ENCODE data around the gene GLYR1. TPM values are rescaled to one million over a fixed set of nuclear protein-coding genes. Genes with fewer than 3 reads are reported as not detected.

The GLYR1 gene
- total and polyA plus RNA-seq, 2 donors (not counting 3 experiments of a cell fraction or from before 2014, with no cell fraction given): 47.9 to 107 TPM

DNA sequence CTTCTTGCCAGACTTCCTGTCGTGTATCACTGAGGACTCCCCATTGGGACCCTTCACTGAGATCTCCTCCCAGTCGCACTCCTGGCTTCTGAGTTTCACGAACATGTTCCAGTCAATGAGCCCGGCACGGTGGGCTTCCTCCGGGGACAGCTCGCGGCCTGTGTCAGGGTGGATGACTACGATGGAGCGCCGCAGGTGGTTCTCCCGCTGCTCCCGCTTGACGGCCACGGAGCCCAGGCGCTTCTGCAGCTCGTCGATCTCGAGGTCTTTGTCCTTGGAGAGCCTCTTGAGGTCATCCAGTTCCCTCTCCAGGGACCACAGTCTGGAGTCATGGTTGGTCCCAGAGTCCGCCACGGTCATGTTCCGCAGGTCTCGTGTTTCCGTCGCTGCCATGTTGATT is 36.4 kb upstream of the GLYR1 start:
- H3K79me2 ChIP-seq (ENCODE audit: control insufficient read depth, insufficient read depth, low read length): no peaks in the 10 kb centered on the region
- DNase-seq (ENCODE audit: low read depth, low spot score) (no peak), FAIRE-seq (no peak)
- ChIA-PET CTCF (interaction anchor here (1.2 kb wide), 1 partner anchor 10 kb away, joined by 6 read pairs; no protein-coding TSS in a partner anchor), POLR2A (no interaction called here)
- no peak overlapping the region for H3K9ac ChIP-seq (replicated peaks; ENCODE audit: extremely low read depth, insufficient read depth, low read length)
- H3K4me1 ChIP-seq (ENCODE audit: control insufficient read depth, extremely low read depth, insufficient read depth, low read length): no peaks in the 10 kb centered on the region
- no TSS peak for BruUV-seq (replicated peaks)
- dilution Hi-C loops (cut with MboI; ENCODE audit: extremely low pct_ligation_motif_present, low sequenced_read_pairs): no loop called here
- peaks cover 21 to 62% of the 10 kb centered on the region in 2 experiments for H3K36me3 ChIP-seq (ENCODE audit: control insufficient read depth in 2 of 2, extremely low read depth in 1 of 2, insufficient read depth in 2 of 2, low read length in 2 of 2)
- no peaks in the 10 kb centered on the region for H3K9me1 ChIP-seq (replicated peaks; ENCODE audit: control insufficient read depth, extremely low read depth, insufficient read depth, low read length)
- H3K27me3 ChIP-seq (ENCODE audit: control insufficient read depth in 2 of 2, insufficient read depth in 2 of 2, low read length in 2 of 2): no peaks in the 10 kb centered on the region
- no peak overlapping the region for H3K27ac ChIP-seq (ENCODE audit: insufficient read depth, low read depth, low read length)
- no peak overlapping the region for H3K4me2 ChIP-seq (ENCODE audit: insufficient read depth, low read length)
- H3K9me3 ChIP-seq (replicated peaks; ENCODE audit: control insufficient read depth, insufficient read depth, low read length): no peaks in the 10 kb centered on the region
- no peak overlapping the region for H3K4me3 ChIP-seq (replicated peaks in 1 of 3; ENCODE audit: insufficient read depth in 1 of 3, low read depth in 1 of 3, low read length in 3 of 3)
- H4K20me1 ChIP-seq (replicated peaks; ENCODE audit: control insufficient read depth, extremely low read depth, insufficient read depth, low read length): no peaks in the 10 kb centered on the region
- no peak overlapping the region for H2AFZ ChIP-seq (ENCODE audit: low read depth, low read length)
- TF ChIP-seq, protein P1, sequence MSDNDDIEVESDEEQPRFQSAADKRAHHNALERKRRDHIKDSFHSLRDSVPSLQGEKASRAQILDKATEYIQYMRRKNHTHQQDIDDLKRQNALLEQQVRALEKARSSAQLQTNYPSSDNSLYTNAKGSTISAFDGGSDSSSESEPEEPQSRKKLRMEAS (IDR thresholded peaks at IDR 0.05; ENCODE audit: insufficient read depth, insufficient read length): no peak
- intact Hi-C loops (cut with micrococcal nuclease): no loop called here

DNA sequence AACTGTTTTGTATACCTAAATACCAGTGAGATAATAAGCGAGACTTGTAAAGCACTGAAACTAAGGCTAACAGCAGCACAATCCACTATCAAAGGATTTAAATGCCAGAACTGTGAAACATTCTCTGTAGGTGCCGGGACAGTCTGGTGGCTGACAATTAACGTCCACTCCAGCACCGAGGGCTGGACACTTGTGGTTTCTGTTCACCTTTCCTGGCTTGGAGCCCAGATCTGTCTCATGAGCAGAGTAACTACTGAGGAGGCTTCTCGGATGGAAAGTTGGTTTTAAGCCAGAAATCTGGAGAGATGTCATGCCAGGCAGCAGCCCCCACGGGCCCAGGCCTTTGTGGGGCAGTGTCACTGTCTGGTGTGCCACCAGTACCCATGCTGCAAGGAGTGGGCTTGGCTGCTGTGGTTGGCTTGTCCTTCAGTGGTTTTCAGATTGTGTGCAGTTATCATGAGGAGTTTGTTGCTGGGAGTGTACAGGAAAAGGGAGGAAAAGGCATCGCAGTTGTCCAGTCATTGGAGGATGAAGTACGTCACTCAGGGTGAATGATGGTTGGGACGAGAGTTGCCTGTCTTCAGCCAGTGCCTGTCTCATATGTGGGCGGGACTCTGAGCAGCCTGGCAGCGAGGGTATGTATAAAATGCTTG is 35.7 kb upstream of the GLYR1 start:
- no peaks in the 10 kb centered on the region for H3K9me1 ChIP-seq (replicated peaks; ENCODE audit: control insufficient read depth, extremely low read depth, insufficient read depth, low read length)
- no peaks in the 10 kb centered on the region for H4K20me1 ChIP-seq (replicated peaks; ENCODE audit: control insufficient read depth, extremely low read depth, insufficient read depth, low read length)
- no peak overlapping the region for H2AFZ ChIP-seq (ENCODE audit: low read depth, low read length)
- no peak for DNase-seq (ENCODE audit: low read depth, low spot score)
- H3K9ac ChIP-seq (replicated peaks; ENCODE audit: extremely low read depth, insufficient read depth, low read length): no peak overlapping the region
- intact Hi-C loops (cut with micrococcal nuclease) (no loop called here), dilution Hi-C loops (cut with MboI; ENCODE audit: extremely low pct_ligation_motif_present, low sequenced_read_pairs) (no loop called here)
- H3K4me1 ChIP-seq (ENCODE audit: control insufficient read depth, extremely low read depth, insufficient read depth, low read length): no peaks in the 10 kb centered on the region
- no peaks in the 10 kb centered on the region for H3K9me3 ChIP-seq (replicated peaks; ENCODE audit: control insufficient read depth, insufficient read depth, low read length)
- H3K27me3 ChIP-seq (ENCODE audit: control insufficient read depth in 2 of 2, insufficient read depth in 2 of 2, low read length in 2 of 2): no peaks in the 10 kb centered on the region
- no peaks in the 10 kb centered on the region for H3K79me2 ChIP-seq (ENCODE audit: control insufficient read depth, insufficient read depth, low read length)
- no peak for FAIRE-seq
- BruUV-seq (replicated peaks): no TSS peak
- peaks cover 24 to 70% of the 10 kb centered on the region in 2 experiments for H3K36me3 ChIP-seq (ENCODE audit: control insufficient read depth in 2 of 2, extremely low read depth in 1 of 2, insufficient read depth in 2 of 2, low read length in 2 of 2)
- H3K27ac ChIP-seq (ENCODE audit: insufficient read depth, low read depth, low read length): no peak overlapping the region
- no peak for TF ChIP-seq MYC (IDR thresholded peaks at IDR 0.05; ENCODE audit: low read depth, low read length)
- TF ChIP-seq, protein P1 (IDR thresholded peaks at IDR 0.05; ENCODE audit: insufficient read depth, insufficient read length): no peak
- TF ChIP-seq CTCF (IDR thresholded peaks at IDR 0.05; ENCODE audit: extremely low read depth in 1 of 2, insufficient read depth in 1 of 2, low read depth in 1 of 2, low read length in 2 of 2): no peak
- TF ChIP-seq EZH2 (IDR thresholded peaks at IDR 0.05; ENCODE audit: borderline replicate concordance, low read depth, low read length, severe bottlenecking): no peak
- TF ChIP-seq POLR2A (IDR thresholded peaks at IDR 0.05; ENCODE audit: low read depth, low read length): no peak
- TF ChIP-seq JUN (IDR thresholded peaks at IDR 0.05; ENCODE audit: borderline replicate concordance, insufficient read depth, insufficient read length, low read depth): no peak
- no peak overlapping the region for H3K4me2 ChIP-seq (ENCODE audit: insufficient read depth, low read length)
- ChIA-PET POLR2A (no interaction called here), CTCF (no interaction called here)
- H3K4me3 ChIP-seq (replicated peaks in 1 of 3; ENCODE audit: insufficient read depth in 1 of 3, low read depth in 1 of 3, low read length in 3 of 3): no peak overlapping the region

All from endothelial cell of umbilical vein (primary cell).